Body of pancreas (tissue), 4 donors: ENCODE data around the gene CCT6B.

Experiments
- POLR2A ChIP-seq, 3 donors: fragments of 450-650 bp; IDR thresholded peaks; one replicate each; pipeline ENCODE4 v1.6.1; 2016; ENCODE audit warnings: antibody characterized with exemption in 3 of 3, mild to moderate bottlenecking in 2 of 3
- TF ChIP-seq, protein P1 (sequence below), 7 experiments: fragments of 450-650 bp in 4 of 7; fragments of 200-600 bp in 3 of 7; sonication (generic) in 3 of 7; IDR thresholded peaks; one replicate each; pipeline ENCODE4 v1.5.1; 2016 to 2019; ENCODE audit warnings: antibody characterized with exemption in 7 of 7

DNA sequence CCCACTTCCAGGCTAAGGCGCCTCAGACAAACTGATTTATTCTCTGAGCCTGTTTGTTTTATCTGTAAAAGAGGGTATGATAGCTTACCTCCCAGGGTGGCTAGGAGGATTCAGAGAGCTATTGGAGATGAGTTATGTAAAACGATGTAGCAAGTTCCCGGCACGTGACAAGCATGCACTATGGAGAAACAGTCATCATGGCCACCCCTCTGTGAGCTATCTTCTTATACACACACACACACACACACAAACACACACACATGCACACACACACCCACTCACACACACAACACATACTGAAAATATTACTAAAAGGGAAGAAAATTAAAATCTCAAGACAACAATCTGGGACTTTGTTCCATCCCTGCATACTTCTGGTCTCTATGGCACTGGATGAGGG lies 66.3 kb downstream of the CCT6B start:
- TF ChIP-seq, protein P1, sequence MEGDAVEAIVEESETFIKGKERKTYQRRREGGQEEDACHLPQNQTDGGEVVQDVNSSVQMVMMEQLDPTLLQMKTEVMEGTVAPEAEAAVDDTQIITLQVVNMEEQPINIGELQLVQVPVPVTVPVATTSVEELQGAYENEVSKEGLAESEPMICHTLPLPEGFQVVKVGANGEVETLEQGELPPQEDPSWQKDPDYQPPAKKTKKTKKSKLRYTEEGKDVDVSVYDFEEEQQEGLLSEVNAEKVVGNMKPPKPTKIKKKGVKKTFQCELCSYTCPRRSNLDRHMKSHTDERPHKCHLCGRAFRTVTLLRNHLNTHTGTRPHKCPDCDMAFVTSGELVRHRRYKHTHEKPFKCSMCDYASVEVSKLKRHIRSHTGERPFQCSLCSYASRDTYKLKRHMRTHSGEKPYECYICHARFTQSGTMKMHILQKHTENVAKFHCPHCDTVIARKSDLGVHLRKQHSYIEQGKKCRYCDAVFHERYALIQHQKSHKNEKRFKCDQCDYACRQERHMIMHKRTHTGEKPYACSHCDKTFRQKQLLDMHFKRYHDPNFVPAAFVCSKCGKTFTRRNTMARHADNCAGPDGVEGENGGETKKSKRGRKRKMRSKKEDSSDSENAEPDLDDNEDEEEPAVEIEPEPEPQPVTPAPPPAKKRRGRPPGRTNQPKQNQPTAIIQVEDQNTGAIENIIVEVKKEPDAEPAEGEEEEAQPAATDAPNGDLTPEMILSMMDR (IDR thresholded peaks at IDR 0.05) = no peak
- no peak for TF ChIP-seq POLR2A (IDR thresholded peaks at IDR 0.05)
